Breast epithelium (tissue), 3 donors: ENCODE measurements around the gene TPSD1.

Experiments
- CTCF ChIP-seq, 3 donors: fragments of 450-650 bp; IDR thresholded peaks; one replicate each; pipeline ENCODE4 v1.5.1; 2016 to 2017; ENCODE audit warnings: antibody characterized with exemption in 3 of 3, mild to moderate bottlenecking in 3 of 3, moderate library complexity in 3 of 3
- POLR2A ChIP-seq: fragments of 450-650 bp; IDR thresholded peaks from one replicate; pipeline ENCODE4 v1.6.1; 2016; ENCODE audit warnings: antibody characterized with exemption, mild to moderate bottlenecking, moderate library complexity

GRCh38 chr16:1206326-1206725, 49.5 kb upstream of the TPSD1 start:
- no peak for TF ChIP-seq CTCF (IDR thresholded peaks at IDR 0.05)
- no peak for TF ChIP-seq POLR2A
